GM12864 (cell line): ENCODE measurements around the gene TPSB2.

Experiments
- DNase-seq: peaks from one replicate; pipeline ENCODE4 v3.0.0-alpha.2; 2011; ENCODE audit warnings: low read depth
- H3K4me3 ChIP-seq: 2 replicates; pipeline ENCODE4 v1.5.1; 2011; ENCODE audit warnings: mild to moderate bottlenecking, low read depth, low read length, control low read depth
- TF ChIP-seq, protein P1 (sequence below): IDR thresholded peaks from 2 replicates; pipeline ENCODE4 v1.5.1; 2011; ENCODE audit warnings: low read depth, mild to moderate bottlenecking, moderate library complexity, low read length, control low read depth, inconsistent platforms; ENCODE audit errors: missing control alignments

Gene TPSB2

DNA sequence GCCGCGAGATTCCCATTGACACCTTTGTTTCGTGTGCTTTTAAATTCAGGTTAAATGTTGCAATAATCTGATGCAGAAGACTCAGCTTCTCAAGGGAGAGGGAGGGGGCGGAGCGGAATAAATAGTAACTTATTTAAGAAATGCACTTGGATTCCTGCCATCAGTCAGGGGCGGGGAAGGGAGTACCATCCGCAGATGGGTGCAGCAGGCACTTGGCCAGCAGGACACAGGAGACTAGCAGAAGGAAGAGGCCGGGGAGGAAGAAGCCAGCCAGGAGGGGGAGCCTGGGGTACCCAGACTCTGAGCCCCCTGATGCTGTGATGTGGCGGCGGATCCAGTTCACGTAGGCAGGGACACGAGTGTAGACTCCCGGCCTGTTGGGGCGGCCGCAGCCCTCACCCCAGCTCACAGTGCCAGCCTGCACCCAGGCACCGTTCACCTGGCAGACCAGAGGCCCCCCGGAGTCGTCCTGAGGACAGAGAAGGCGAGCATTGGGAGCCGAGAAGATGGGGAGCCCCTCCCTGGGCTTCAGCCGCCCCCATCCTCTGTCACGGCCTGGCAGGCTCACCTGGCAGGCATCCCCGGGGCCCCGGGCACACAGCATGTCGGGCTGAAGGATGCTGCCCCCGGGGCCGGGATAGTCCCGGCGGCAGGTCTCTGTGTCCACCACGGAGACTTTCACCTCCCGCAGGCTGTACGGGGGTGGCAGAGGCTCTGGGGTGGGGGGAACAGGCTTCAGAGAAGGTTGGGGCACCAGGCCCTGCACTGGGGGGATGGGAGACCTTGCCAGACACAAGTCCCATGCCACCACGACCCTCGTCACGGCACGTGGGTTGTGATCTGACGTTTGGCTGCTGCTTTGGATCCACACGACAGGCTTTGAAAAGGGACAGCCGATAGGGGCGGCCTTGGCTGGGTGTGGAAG, 8.1 kb downstream of the TPSB2 start:
- no peak overlapping the region for H3K4me3 ChIP-seq
- no peak for DNase-seq
- TF ChIP-seq, protein P1, sequence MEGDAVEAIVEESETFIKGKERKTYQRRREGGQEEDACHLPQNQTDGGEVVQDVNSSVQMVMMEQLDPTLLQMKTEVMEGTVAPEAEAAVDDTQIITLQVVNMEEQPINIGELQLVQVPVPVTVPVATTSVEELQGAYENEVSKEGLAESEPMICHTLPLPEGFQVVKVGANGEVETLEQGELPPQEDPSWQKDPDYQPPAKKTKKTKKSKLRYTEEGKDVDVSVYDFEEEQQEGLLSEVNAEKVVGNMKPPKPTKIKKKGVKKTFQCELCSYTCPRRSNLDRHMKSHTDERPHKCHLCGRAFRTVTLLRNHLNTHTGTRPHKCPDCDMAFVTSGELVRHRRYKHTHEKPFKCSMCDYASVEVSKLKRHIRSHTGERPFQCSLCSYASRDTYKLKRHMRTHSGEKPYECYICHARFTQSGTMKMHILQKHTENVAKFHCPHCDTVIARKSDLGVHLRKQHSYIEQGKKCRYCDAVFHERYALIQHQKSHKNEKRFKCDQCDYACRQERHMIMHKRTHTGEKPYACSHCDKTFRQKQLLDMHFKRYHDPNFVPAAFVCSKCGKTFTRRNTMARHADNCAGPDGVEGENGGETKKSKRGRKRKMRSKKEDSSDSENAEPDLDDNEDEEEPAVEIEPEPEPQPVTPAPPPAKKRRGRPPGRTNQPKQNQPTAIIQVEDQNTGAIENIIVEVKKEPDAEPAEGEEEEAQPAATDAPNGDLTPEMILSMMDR: no peak

DNA sequence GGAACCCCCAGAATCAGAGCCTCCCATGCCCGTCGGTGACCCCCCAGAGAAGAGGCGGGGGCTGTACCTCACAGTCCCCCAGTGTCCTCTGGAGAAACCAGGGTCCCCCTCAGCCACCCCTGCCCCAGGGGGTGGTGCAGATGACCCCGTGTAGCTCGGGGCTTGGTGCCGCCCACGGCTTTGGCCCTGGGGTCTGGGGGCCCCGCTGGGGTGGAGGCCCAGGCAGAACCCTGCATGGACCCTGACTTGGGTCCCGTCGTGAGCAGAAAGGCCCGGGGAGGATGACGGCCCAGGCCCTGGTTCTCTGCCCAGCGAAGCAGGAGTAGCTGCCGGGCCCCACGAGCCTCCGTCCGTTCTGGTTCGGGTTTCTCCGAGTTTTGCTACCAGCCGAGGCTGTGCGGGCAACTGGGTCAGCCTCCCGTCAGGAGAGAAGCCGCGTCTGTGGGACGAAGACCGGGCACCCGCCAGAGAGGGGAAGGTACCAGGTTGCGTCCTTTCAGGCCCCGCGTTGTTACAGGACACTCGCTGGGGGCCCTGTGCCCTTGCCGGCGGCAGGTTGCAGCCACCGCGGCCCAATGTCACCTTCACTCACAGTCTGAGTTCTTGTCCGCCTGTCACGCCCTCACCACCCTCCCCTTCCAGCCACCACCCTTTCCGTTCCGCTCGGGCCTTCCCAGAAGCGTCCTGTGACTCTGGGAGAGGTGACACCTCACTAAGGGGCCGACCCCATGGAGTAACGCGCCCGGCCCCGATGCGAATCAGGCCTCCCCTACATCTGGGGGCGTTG, 8.9 kb downstream of the TPSB2 start:
- DNase-seq: no peak
- no peak overlapping the region for H3K4me3 ChIP-seq
- TF ChIP-seq, protein P1: no peak

DNA sequence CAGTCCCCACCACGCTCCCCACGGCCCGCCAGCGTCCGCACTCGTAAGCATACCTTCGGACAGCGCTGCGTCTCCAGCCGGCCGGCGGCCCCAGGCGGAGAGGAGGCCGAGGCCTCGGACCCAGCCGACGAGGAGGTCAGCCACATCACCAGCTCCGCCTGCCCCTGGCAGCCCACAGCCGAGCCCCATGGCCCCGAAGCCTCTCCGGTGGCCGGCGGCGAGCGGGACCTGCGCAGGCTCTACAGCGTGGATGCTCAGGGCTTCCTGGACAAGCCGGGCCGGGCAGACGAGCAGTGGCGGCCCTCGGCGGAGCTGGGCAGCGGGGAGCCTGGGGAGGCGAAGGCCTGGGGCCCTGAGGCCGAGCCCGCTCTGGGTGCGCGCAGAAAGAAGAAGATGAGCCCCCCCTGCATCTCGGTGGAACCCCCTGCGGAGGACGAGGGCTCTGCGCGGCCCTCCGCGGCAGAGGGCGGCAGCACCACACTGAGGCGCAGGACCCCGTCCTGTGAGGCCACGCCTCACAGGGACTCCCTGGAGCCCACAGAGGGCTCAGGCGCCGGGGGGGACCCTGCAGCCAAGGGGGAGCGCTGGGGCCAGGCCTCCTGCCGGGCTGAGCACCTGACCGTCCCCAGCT, 9.8 kb downstream of the TPSB2 start:
- TF ChIP-seq, protein P1: no peak
- no peak overlapping the region for H3K4me3 ChIP-seq
- DNase-seq: no peak

DNA sequence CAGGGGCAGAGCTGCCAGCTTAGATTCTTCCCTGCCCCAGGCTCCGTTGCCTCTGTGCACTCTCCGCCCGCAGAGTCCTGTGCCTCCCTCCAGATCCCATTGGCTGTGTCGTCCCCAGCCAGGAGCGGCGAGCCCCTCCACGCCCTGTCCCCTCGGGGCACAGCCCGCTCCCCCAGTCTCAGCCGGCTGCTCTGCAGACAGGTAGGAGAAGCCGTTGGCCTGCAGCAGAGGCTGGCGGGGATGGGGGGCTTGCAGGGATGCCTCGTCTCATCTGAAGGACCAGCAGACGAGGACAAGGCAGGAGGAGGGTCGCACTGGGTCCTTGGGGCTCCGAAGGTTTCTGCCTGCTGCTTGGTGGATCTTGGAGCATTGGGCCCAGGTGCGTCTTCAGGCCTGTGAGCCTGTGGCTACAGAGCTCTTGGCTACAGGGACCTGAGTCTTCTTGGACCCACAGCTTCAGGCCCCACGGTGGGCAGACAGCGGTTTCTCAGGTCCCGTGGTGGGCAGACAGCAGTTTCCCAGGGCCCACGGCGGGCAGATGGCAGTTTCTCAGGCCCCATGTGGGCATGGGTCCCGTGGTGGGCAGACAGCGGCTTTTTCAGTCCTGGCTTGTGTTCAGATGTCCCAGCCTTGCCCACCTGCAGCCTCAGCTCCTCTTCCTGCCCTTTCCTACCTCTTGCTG, 10.9 kb downstream of the TPSB2 start:
- TF ChIP-seq, protein P1: no peak
- DNase-seq: no peak
- no peak overlapping the region for H3K4me3 ChIP-seq

DNA sequence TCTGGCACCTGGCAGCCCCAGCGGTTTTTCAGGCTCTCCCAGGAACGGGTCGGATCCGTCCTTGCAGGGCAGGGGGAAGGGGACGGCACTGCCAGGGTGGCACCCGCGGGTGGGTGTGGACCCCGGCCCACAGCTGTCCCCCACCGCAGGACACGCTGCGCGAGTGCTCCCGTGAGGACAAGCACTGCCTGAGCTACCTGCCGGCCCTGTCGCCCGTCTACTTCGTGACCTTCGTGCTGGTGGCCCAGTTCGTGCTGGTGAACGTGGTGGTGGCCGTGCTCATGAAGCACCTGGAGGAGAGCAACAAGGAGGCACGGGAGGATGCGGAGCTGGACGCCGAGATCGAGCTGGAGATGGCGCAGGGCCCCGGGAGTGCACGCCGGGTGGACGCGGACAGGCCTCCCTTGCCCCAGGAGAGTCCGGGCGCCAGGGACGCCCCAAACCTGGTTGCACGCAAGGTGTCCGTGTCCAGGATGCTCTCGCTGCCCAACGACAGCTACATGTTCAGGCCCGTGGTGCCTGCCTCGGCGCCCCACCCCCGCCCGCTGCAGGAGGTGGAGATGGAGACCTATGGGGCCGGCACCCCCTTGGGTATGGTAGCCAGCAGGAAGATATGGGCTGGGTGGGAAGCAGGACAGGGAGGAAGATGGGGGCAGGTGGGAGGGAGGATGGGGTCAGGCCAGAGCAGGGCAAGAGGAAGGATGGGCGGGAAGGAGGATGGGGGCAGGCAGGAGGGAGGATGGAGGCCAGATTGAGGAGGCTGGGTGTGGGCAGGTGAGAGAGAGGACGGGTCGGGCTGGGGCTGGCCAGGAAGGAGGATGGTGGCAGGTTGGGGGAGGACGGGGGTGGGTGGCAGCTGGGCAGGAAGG, 11.7 kb downstream of the TPSB2 start:
- DNase-seq: no peak
- H3K4me3 ChIP-seq: no peak overlapping the region
- TF ChIP-seq, protein P1: no peak

DNA sequence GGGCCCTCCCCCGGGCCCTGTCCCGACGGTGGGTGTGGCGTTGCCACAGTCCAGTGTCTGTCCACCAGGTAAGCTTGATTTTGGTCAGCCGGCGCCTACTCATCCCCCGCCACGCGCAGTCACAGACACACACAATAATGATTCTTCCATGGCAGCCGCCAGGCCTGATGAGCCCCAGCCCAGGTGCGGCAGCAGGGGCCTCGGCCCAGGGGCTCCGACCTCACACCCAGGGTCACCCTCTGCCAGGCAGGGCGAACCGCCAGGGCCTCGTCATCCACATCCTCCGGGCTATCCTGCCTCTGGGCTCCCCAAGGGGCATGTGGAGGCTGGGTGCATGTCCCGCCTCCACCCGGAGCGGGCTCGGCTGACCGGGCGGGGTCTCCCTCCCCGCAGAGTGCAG, 12.5 kb downstream of the TPSB2 start:
- no peak for DNase-seq
- TF ChIP-seq, protein P1: no peak

More for the DNA sequence above, 12.5 kb downstream of the TPSB2 start:
- H3K4me3 ChIP-seq: no peak overlapping the region
